ENCODE results near the gene PPP6R3. TPM values are rescaled to one million over a fixed set of nuclear protein-coding genes. Genes with fewer than 3 reads are reported as not detected.

The PPP6R3 gene
- total RNA-seq, 1 donor: 119 TPM

DNA sequence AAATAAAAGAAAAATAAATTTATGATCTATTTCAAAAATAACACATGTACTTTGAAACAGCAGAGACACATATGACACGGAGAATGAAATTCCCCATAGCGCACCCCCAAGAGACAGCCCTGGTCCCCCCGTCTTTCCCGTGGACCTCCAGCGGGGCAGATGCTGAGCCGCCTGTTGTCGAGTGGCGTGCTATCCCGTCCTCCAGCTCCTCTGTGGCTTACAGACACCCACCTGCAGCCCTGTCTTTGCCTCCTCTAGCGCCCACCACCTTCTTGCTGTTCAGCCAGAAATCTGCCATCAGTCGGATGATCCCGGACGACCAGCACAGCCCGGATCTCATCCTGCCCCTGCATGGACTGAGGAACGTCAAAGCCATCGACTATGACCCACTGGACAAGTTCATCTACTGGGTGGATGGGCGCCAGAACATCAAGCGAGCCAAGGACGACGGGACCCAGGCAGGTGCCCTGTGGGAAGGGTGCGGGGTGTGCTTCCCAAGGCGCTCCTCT lies 44.4 kb upstream of the PPP6R3 start:
- no peak overlapping the region for H3K4me3 ChIP-seq (ENCODE audit: low read depth, low read length)
- DNase-seq (ENCODE audit: low read depth): no peak
- TF ChIP-seq, protein P1, sequence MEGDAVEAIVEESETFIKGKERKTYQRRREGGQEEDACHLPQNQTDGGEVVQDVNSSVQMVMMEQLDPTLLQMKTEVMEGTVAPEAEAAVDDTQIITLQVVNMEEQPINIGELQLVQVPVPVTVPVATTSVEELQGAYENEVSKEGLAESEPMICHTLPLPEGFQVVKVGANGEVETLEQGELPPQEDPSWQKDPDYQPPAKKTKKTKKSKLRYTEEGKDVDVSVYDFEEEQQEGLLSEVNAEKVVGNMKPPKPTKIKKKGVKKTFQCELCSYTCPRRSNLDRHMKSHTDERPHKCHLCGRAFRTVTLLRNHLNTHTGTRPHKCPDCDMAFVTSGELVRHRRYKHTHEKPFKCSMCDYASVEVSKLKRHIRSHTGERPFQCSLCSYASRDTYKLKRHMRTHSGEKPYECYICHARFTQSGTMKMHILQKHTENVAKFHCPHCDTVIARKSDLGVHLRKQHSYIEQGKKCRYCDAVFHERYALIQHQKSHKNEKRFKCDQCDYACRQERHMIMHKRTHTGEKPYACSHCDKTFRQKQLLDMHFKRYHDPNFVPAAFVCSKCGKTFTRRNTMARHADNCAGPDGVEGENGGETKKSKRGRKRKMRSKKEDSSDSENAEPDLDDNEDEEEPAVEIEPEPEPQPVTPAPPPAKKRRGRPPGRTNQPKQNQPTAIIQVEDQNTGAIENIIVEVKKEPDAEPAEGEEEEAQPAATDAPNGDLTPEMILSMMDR (IDR thresholded peaks at IDR 0.05; ENCODE audit: insufficient read depth, low read length): no peak

DNA sequence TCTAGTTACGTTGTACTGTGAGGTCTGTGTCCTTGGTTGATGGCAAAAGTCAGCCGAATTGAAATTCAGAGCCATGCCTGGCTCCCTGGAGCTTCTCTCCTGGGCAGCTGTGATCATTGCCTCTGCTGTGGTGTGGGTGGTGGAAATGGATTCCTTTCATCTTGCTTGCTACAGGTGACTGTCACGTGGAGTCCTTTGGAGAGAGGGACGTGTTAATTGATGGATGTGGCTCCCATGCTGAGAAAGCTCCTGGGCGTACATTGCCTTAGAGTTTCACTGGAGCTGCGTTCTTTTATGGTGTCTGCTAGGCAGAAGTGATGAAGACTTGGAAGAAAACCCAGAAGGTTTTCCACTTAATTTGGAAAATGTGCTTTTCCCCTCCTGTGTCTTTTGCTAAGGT lies 41.9 kb upstream of the PPP6R3 start:
- no peak overlapping the region for H3K4me3 ChIP-seq (ENCODE audit: low read depth, low read length)
- DNase-seq (ENCODE audit: low read depth): no peak
- TF ChIP-seq, protein P1 (IDR thresholded peaks at IDR 0.05; ENCODE audit: insufficient read depth, low read length): no peak

DNA sequence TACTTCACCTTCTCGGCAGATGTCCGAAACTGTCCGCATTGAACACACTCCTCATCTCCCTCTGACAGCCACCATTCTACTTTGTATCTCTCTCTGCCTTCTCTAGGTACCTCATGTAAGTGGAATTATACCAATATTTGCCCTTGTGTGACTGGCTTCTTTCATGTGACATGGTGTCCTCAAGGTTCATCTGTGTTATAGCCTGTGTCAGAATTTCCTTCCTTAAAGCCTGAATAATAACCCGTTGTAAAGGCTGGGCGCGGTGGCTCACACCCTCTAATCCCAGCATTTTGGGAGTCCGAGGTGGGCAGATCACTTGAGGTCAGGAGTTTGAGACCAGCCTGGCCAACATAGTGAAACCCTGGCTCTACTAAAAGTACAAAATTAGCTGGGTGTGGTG lies 40.4 kb upstream of the PPP6R3 start:
- TF ChIP-seq, protein P1 (IDR thresholded peaks at IDR 0.05; ENCODE audit: insufficient read depth, low read length): no peak
- DNase-seq (ENCODE audit: low read depth): no peak
- no peak overlapping the region for H3K4me3 ChIP-seq (ENCODE audit: low read depth, low read length)

DNA sequence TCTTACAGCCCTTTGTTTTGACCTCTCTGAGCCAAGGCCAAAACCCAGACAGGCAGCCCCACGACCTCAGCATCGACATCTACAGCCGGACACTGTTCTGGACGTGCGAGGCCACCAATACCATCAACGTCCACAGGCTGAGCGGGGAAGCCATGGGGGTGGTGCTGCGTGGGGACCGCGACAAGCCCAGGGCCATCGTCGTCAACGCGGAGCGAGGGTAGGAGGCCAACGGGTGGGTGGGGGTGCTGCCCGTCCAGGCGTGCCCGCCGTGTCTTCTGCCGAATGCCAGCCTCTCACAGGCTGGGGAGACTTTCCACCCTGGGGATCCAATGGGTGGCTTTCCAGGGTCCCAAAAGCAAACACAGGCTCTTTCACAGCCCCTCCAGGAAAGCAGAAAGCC lies 37.1 kb upstream of the PPP6R3 start:
- H3K4me3 ChIP-seq (ENCODE audit: low read depth, low read length): no peak overlapping the region
- DNase-seq (ENCODE audit: low read depth): no peak
- TF ChIP-seq, protein P1 (IDR thresholded peaks at IDR 0.05; ENCODE audit: insufficient read depth, low read length): no peak

DNA sequence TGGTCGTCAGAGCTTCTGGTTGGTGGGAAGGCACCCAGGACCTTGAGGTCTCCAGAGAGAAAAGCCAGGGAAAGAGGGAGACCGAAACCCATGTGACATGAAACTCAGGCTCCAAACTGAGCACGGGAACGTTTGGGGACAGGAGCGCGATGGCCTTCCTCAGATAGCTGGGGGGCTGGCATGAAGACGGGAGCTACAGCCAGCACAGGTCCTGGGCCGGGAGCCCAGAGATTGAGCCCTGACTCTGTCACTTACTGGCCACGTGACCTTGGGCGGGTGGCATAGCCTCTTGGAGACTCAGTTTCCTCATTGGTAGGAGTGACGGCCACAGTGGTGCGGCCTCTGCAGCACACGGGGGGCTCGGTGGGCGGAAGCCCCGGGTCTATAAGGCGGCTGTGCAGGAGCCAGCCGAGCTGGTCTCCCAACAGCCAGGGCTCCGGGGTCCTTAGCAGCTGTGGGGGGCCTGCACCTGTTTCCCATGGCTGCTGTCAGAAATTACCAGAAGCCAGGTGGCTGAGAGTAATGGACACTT lies 36.4 kb upstream of the PPP6R3 start:
- no peak for DNase-seq (ENCODE audit: low read depth)
- H3K4me3 ChIP-seq (ENCODE audit: low read depth, low read length): no peak overlapping the region
- TF ChIP-seq, protein P1 (IDR thresholded peaks at IDR 0.05; ENCODE audit: insufficient read depth, low read length): no peak

DNA sequence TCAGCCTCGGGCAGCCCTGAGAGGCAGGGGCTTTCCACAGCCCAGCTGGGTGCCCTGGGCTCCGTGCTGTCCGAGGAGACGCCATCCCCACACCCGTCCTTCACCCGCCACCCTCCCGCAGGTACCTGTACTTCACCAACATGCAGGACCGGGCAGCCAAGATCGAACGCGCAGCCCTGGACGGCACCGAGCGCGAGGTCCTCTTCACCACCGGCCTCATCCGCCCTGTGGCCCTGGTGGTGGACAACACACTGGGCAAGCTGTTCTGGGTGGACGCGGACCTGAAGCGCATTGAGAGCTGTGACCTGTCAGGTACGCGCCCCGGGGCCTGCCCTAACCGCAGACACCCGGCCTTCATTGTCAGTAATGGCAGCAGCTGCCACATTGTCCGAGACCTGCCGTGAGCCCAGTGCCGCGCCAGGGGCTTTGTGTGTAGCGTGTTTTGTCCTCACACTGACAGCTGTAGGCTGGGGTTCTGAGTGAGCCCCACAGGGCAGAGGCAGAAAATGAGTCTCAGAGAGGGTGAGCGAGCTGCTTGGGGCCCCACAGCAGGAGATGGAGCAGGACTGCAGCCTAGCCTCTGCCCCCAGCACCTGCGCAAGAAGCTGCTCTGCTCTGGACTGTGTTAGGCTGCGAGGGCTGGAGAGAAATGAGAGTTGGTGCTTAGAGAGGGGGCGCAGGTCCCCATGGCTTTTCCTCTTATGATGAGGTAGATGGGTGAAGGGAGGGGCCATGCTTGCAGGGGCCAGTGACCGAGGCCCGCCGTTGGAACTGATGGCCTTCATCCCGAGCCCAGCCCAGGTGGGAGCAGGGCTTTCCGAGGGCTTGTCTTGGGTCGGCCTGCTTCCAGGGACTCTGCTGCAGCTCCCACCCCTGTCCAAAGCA lies 35.3 kb upstream of the PPP6R3 start:
- no peak for DNase-seq (ENCODE audit: low read depth)
- TF ChIP-seq, protein P1 (IDR thresholded peaks at IDR 0.05; ENCODE audit: insufficient read depth, low read length): no peak
- no peak overlapping the region for H3K4me3 ChIP-seq (ENCODE audit: low read depth, low read length)

Data from fibroblast of the aortic adventitia (primary cell).